GM19023 (cell line): ENCODE results near the gene NKD2.

Experiments used
- ATAC-seq: cut with Tn5 transposase; IDR thresholded peaks from one replicate; pipeline ENCODE4 v1.9.1; 2021; ENCODE audit warnings: mild to moderate bottlenecking, moderate library complexity; ENCODE audit not compliant: unreplicated experiment

Gene NKD2

GRCh38 chr5:1028481-1029281 lies 20.1 kb downstream of the NKD2 start:
- no peak for ATAC-seq

GRCh38 chr5:1029282-1029944 lies 20.8 kb downstream of the NKD2 start:
- no peak for ATAC-seq

- no peak for ATAC-seq
Observed at GRCh38 chr5:1029945-1030625, 21.5 kb downstream of the NKD2 start.

GRCh38 chr5:1030801-1031271 lies 22.2 kb downstream of the NKD2 start:
- ATAC-seq, result no peak

- no peak for ATAC-seq
Observed at GRCh38 chr5:1031306-1031959, 22.8 kb downstream of the NKD2 start.

GRCh38 chr5:1032011-1032410 lies 23.4 kb downstream of the NKD2 start:
- no peak for ATAC-seq

- no peak for ATAC-seq
Observed at GRCh38 chr5:1032551-1033027, 24.0 kb downstream of the NKD2 start.

- ATAC-seq, result no peak
Observed at GRCh38 chr5:1033178-1033577, 24.6 kb downstream of the NKD2 start.

GRCh38 chr5:1033606-1034420 lies 25.2 kb downstream of the NKD2 start:
- no peak for ATAC-seq

- no peak for ATAC-seq
Observed at GRCh38 chr5:1034421-1034905, 25.9 kb downstream of the NKD2 start.

- no peak for ATAC-seq
Observed at GRCh38 chr5:1034986-1035385, 26.4 kb downstream of the NKD2 start.

- no peak for ATAC-seq
Observed at GRCh38 chr5:1035421-1036405, 27.1 kb downstream of the NKD2 start.

GRCh38 chr5:1036504-1037122 lies 28.0 kb downstream of the NKD2 start:
- no peak for ATAC-seq

- no peak for ATAC-seq
Observed at GRCh38 chr5:1037123-1037670, 28.6 kb downstream of the NKD2 start.

GRCh38 chr5:1037671-1038416 lies 29.2 kb downstream of the NKD2 start:
- no peak for ATAC-seq

GRCh38 chr5:1038417-1039209 lies 30.0 kb downstream of the NKD2 start:
- ATAC-seq, result no peak

- no peak for ATAC-seq
Observed at GRCh38 chr5:1039210-1039548, 30.6 kb downstream of the NKD2 start.
